ENCODE measurements around the gene TP53BP2.
A peak's percentile ranks its signal among the peaks of the same experiment; 100 is the strongest.

Gene TP53BP2

DNA sequence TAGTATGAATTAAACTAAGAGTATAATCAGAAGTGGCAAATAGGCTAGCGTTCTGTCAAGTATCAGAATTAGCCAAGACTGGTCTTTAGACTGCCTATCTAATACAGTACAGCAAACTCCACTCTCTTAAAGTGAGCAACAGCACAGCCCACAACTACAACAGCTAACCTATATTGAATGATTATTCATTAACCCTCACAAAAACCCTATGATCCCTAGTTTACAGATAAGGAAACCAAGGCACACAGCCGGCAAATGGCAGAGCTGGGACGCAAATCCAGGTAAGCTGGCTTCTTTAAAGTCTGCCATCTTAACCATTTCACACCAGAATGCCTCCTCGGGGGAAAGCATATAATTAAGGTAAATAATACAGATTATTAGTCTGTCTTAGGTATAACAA is 52.0 kb downstream of the TP53BP2 start:
- ATAC-seq, result no peak
- no peak for DNase-seq

GRCh38 chr1:223792046-223792445 is 53.7 kb downstream of the TP53BP2 start:
- no peak for ATAC-seq

DNA sequence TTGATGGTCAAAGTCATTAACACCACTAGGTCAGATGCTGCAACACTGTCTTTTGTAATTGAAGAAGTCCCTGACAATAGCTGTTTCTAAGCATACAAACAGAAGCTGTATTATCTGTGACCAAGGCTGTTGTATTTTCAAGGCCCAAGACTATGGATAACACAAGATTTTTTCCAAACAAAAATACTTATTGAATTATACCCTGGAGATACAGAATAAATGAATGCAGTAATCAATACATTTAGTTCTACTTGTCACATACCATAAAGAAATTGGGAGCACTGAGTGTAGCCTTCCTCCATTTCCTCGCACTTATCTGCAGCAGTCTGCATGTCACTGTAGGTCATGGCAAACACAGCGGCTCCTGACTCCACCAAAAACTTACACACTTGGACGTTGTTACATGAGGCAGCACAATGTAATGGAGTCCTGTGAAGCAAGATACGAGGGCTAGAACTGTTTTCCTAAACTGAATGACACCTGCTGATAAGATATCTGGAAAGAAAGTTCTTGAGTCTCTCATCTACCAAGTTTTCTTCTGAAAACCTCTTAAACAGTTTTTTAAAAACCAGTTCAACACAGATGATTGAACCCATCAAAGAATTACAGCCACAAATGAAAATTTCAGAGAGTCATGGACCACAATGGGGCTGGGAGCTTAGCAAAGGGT is 56.9 kb downstream of the TP53BP2 start:
- ATAC-seq (no peak), DNase-seq (no peak)

More at GRCh38 chr1:223792046-223792445, 53.7 kb downstream of the TP53BP2 start:
- DNase-seq, result no peak

DNA sequence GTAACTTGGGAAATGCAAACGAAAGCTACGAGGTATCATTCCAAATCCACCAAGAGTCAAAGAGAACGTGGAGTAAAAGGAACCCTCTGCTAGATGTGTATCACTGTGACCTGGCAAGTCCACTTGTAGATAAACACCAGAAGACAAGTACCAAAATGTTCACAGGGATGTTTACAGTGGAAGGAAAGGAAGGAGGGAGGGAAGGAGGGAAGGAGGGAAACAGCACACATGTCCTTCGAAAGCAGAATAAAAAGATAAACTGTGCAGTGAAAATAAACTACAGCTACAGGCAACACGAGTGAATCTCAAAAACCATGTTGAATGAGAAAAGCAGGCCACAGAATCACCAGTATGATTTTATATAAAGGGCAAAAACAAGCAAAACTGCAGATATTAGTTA is 59.9 kb downstream of the TP53BP2 start:
- DNase-seq (no peak), ATAC-seq (no peak)

- DNase-seq (no peak), ATAC-seq (no peak)
Measured at GRCh38 chr1:223784541-223784940, 61.2 kb downstream of the TP53BP2 start.

DNA sequence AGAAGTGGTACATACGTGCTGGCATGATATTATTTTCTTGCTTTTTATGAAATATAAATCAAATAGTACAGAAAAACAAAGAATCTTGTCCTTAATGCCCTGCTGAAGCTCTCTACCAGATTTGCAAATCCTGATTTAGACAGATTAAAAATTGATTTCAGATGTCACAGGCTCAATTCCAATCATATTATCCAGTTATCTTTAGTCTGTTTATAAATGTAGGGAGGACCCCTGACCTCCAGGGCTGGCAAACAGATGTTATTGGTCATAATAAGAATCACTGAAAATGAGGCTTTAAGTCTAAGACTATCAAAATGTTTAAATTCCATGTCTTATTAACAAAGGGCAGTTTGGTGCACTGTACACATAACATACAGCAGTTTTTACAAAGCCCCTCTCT is 62.1 kb downstream of the TP53BP2 start:
- ATAC-seq (no peak), DNase-seq (no peak)

DNA sequence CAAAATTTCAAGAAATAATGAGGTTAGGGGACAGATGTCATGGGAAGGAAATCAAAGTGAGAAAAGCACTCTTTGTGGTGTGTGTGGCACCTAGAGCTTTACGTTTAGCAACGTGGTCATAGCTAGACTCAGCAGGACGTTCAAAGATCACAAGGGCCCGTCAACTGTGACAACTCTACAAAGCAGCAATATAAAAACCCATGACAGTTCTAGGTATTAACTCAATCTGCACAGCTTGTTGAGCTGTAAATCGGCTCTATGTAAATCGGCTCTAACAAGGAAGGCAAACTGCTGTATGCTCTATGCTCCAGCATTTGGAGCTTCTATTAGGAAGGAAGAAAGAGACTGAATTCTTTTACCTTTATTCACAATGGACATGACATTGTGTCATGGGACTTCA is 64.8 kb downstream of the TP53BP2 start:
- ATAC-seq, result no peak

DNA sequence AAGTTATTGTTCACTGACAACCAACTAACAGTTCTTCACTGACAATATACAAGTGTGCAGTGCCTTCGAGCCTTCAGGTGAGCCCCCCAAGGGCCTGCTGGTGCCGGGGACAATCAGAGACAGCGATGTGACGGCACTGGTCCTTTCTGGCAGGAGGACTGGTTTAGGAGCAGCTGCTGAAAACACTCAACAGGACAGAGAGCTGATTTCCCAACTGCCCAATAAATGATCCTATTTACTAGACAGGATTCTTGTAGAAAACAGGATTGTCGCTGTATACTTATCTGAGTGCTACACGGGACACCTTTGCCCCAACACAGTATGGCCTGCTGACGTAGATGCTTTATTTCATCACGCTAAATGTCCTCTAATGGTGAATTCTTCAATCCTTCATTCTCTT is 65.4 kb downstream of the TP53BP2 start:
- no peak for DNase-seq

More for the DNA sequence above, 64.8 kb downstream of the TP53BP2 start:
- DNase-seq, result no peak

DNA sequence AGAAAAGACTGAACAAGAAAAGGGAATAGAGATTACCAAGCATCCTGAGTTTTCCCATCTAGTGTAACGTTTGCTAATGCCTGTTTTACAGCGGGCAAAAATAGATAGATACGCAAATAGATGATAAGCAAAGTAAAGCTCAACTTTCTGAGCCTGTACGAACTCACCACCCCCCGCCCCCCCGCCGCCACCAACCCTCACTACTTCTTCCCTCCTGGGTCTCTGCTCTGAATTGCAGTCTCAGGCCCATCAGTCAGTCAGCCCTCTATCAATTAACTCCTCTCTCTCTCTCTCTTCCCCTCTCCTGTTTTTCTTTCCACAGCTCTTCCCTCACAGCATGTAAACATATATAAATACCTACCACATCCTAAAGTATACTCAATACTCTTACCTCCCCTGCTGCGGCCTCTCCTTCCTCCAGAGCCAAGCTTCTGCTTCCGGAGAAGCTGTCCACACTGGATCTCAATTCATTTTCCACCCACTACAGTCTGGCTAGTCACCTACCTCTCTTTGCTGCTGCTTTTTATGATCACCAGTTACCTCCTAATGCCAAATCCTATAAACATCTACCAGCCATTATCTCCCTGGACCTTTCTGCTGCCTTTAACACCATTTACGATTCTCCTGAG is 68.8 kb downstream of the TP53BP2 start:
- ATAC-seq (no peak), DNase-seq (no peak)

More for the DNA sequence above, 65.4 kb downstream of the TP53BP2 start:
- no peak for ATAC-seq

GRCh38 chr1:223776075-223776814 is 69.5 kb downstream of the TP53BP2 start:
- DNase-seq, result peak; percentile 51
- peak; percentile 96 for ATAC-seq

DNA sequence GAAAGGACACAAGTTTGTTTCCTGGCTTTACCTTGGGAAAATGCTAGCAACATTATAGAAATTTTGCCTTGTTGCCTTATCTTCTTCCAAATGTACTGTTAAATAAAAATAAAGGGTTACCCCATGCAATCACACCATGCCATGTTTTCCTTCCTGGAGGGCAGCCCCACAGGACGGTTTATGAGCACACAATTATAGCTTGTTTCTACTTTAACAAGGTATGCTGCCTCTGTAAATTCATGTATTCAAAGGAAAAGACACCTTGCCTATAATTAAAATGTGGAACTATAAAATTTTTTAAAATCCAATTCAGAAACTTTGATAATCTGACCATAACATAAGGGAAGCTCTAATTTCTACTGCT is 70.1 kb downstream of the TP53BP2 start:
- DNase-seq (no peak), ATAC-seq (no peak)

DNA sequence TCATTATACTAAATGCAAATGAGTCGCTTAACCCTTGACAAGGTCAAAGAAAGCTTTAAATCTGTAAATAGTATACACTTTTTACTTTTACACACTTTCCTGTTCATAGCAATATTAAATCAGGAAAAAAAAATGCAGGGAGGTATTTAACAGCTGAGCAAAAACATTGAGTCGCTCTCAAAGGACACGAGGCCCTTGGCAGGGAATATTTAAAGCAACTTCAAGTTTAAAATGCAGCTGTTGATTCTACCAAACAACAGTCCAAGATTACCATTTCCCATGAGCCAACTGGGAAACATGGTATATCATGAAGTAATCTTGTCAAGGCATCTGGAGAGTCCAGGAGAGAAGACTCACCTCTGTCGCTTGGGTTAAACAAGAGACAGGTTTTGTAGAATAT is 70.7 kb downstream of the TP53BP2 start:
- no peak for DNase-seq

GRCh38 chr1:223774134-223774814 is 71.5 kb downstream of the TP53BP2 start:
- no peak for ATAC-seq
- no peak for DNase-seq

More for the DNA sequence above, 70.7 kb downstream of the TP53BP2 start:
- no peak for ATAC-seq

DNA sequence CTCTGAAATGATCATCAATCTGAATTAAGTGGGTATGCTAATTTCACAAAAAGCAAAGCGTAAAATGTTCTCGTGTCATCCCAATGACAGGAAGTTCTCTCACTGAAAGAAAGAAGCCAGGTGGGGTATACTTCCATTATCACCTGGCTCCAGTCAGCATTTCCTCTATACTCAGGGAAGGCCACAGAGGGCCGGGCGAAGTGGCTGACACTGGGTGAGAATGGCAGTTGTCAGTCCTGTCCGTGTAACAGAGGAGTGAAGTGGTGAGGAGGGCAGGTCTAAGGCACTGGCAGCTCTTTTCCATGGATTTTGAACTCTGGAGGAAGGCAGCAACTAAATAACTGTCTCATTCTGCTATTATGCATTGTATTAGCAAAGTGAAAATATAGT is 73.0 kb downstream of the TP53BP2 start:
- DNase-seq, result no peak
- ATAC-seq, result no peak

DNA sequence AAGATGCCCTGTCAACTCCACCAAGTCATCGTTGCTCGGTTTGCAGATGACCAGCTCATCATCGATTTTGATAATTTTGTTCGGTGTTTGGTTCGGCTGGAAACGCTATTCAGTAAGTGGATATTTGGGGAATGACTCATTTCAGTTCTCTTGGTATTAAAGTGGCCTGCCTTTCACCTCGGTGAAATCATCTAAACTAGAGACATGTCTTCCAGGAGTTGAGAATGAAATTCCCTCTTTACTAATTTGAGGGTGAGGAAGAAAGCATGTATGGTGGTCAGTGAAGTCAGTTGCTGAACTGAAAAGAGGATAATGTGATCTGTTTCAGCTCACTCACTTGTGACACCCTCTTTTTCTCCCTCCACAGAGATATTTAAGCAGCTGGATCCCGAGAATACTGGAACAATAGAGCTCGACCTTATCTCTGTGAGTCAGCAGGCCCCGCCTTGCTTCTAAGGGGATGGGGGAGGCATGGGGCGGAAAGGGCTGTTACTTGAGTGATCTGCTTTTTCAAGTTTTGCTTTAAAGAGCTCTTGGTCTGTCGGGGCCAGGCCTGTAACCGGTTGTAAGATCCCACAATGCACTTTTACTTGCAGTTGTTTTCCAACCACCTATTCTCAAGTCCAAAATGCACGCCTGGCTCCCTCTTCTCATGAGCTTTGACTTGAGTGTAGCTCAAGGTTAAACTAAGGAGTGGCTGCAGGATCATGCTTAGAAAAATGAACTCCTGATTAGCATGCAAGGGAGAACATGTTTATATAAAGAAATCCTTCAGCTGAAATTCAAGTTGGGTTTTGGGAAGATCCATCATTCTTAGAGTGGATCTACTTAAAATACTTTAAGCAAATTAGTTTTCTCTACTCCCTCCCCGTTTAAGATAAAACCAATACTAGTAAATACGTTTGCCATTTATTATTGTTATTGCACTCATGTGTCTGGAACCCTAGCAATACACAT is 73.7 kb downstream of the TP53BP2 start:
- no peak for DNase-seq
- ATAC-seq, result no peak

DNA sequence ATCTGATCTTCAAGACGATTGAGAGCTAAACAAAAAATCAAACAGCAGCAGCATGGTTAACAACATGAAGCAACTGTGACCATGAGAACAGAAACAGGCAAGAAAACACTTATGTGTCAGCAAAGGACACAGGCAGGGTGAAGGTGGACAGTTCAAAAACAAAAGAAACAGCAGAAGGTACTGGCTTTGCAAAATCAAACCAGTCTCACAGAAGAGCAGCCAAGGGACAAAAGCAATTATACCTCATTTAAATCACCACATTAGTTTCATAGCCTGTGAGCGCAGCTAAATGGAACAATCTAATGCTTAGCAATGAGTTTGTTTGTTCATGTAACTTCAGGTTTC is 74.3 kb downstream of the TP53BP2 start:
- no peak for ATAC-seq
- no peak for DNase-seq

DNA sequence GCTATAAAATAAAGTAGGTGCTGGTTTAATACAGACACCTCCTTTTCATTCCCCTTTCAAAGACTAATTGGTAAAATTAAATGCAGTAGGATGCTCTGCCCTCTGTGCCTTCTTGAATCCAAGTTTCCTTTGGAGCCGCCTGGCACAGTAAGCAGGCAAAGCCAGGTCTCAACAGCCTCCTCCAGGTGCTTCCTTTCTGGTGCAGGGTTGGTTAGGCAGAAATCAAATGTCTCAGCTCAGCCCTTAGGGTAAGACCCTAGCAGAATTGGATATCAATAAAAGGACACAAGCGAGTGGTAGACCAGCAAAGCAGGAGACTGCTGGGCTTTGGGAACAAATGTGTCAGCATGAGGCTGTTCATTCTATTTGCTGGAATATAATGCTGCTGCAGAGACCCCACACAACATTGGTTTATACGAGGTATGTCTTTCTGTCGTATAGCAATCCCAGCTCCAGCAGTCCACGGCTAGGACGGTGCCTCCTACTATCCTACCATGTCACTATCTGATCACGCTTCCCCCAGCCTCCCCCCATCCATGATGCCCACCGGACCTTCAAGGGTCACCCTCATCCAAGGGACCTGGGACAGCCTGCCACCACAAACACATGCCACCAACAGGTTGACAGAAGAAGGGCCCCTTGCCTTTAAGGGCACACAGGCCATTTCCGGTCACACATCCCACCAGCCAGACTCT is 75.0 kb downstream of the TP53BP2 start:
- no peak for ATAC-seq

DNA sequence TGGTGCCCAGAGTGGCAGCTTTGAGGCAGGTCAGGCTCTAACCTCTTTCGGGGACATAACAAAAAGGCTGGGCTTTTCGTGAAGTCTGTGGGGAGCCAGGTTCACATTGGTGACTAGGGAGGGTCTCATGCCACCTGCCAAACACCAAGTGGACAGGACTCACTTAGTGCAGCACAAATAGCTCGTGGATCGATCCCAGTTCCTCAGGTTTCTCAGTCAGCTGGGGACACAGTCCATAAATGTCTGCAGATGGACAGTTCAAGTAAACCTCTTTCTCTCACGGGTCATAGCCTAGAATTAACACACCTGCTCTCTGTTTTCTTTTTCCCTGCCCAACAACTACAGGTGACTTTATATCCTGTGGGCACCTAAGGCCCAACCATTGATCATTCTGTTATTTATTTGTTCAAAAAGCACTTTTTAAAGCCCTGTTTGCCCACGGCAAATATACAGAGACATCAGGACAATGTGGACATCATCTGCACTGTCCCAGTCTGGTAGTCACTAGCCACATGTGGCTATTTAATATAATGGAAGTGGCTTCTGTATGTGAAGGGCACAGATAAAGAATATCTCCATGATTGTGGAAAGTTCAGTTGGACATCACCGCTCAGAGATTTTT is 79.9 kb downstream of the TP53BP2 start:
- no peak for DNase-seq
- ATAC-seq, result peak; percentile 23

More for the DNA sequence above, 75.0 kb downstream of the TP53BP2 start:
- no peak for DNase-seq

DNA sequence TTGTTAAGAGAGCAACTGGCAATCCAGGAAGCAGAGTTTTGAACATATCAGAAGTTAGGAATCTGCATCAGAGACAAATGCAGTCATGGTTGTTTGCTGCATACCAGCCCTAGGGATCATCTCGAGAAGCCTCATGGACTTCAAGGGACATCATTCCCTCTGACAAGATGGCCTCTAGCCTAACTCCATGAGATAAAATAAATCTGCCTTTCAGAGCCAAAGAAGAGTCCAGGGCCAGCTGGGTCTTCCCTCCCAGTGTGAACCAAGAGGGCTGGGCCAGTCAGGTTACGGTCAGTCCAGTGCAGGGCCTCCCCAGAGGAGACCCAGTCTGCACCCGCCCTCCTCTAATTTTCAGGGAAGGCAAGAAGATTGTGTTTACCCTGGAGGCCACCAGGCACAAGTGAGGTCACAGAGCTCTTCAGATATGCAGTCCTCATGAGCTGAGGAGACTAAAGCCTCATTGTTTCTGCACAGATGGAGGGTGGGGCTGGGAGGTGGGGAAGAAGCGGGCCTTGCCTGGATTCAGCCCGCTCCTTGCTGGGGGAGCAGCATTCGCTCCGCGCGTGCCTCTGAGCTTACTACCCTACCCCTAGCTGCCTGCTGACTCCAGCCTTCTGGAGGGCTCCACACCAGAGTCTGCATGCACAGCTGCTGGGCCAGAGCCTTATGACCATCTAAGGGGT is 80.6 kb downstream of the TP53BP2 start:
- DNase-seq (no peak), ATAC-seq (no peak)

DNA sequence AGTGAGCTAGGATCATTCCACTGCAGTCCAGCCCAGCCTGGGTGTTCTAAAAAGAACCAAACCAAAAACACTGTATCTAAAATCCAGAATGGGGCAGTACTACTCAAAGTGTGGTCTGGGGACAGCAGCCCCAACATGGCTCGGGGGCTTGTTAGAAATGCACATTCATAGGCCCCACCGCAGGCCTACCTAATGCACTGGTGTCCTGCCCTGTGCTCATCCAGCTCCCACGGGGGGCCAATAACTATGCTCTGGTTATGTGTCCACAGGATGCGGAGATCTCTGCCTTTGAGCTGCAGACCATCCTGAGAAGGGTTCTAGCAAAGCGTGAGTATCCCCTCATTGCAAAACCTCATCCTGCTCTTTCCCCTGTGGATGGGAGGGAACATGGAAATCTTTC is 81.9 kb downstream of the TP53BP2 start:
- no peak for DNase-seq

More for the DNA sequence above, 81.9 kb downstream of the TP53BP2 start:
- no peak for ATAC-seq

All from stimulated activated naive CD8-positive, alpha-beta T cell treated with anti-CD3 and anti-CD28 coated beads, Interleukin-15, Interleukin-2, amounts not matched to agents 100 U/mL and 50 U/mL, for 24 hours (primary cell).